ENCODE data around the gene PCDHGB6.
A peak's percentile ranks its signal among the peaks of the same experiment; 100 is the strongest.

The PCDHGB6 gene

DNA sequence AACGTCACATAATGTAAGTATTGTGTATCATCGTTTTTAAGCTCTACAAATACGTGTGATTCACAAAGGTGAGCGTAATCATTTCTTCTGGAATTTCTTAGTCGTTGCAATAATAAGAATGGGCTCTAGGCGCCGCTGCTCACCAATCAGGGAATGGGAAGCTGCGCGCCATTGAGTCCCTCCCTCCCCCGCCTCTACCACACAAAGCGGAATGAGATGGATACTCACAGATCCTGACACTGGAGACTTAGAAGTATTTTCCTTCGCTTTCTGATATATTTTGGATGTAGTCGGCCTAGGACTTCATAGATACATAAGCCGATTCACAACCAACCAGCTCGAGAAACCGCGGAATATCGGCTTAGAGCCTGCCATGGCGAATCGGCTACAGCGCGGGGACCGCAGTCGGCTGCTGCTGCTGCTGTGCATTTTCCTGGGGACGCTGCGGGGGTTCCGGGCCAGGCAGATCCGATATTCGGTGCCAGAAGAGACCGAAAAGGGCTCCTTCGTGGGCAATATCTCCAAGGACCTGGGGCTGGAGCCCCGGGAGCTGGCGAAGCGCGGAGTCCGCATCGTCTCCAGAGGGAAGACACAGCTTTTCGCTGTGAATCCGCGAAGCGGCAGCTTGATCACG lies 13.2 kb downstream of the PCDHGB6 start, which contains the start of gene PCDHGA11:
TSS of gene PCDHGA11 (plus strand) at position 197 of the 634 bp plus-strand sequence. CDS start at position 374, 177 bp downstream.
- POLR2A ChIA-PET: interaction anchor here (0.9 to 1.5 kb wide), 3 partner anchors 101 to 104 kb away, joined by 3 to 6 read pairs (median 4); partner anchors contain the start of gene TAF7
- peak within 1 kb of the TSS; percentile 67 for H3K4me3 ChIP-seq (ENCODE audit: low read depth, low read length)
- TF ChIP-seq ZNF837 (tag by site-specific recombination; IDR thresholded peaks at IDR 0.05) (no peak), ZNF621 (tag by site-specific recombination; IDR thresholded peaks at IDR 0.05) (no peak), ZNF184 (tag by site-specific recombination; IDR thresholded peaks at IDR 0.05) (peak; percentile 33; the same call in 1 of the 2 replicates), ZBTB17 (tag by site-specific recombination; IDR thresholded peaks at IDR 0.05) (peak; percentile 81), EGR2 (tag by site-specific recombination; IDR thresholded peaks at IDR 0.05; ENCODE audit: low read depth) (no peak), ZNF266 (tag by site-specific recombination; IDR thresholded peaks at IDR 0.05; ENCODE audit: low read depth) (peak; percentile 99), ZNF548 (tag by site-specific recombination; IDR thresholded peaks at IDR 0.05) (no peak), ZBTB7A (tag by site-specific recombination; IDR thresholded peaks at IDR 0.05; ENCODE audit: low read depth) (no peak), TCF7L2 (IDR thresholded peaks at IDR 0.05; ENCODE audit: borderline replicate concordance, low read depth, low read length) (no peak), BCL11B (tag by site-specific recombination; IDR thresholded peaks at IDR 0.05; ENCODE audit: low read depth) (no peak), ZNF596 (tag by site-specific recombination; IDR thresholded peaks at IDR 0.05) (no peak), ZNF530 (tag by site-specific recombination; IDR thresholded peaks at IDR 0.05; ENCODE audit: low read depth) (no peak), ZNF501 (tag by site-specific recombination; IDR thresholded peaks at IDR 0.05) (0 out of 2 replicates have a peak, but pooled peaks have one; percentile 20), ZNF585B (tag by site-specific recombination; IDR thresholded peaks at IDR 0.05) (no peak), ZNF416 (tag by site-specific recombination; IDR thresholded peaks at IDR 0.05) (no peak), ZFHX2 (tag by site-specific recombination; conservative IDR thresholded peaks at IDR 0.05) (no peak), ZNF529 (tag by site-specific recombination; IDR thresholded peaks at IDR 0.05; ENCODE audit: insufficient replicate concordance) (no peak), ZSCAN30 (tag by site-specific recombination; IDR thresholded peaks at IDR 0.05) (0 out of 2 replicates have a peak, but pooled peaks have one; percentile 22), ZNF776 (tag by site-specific recombination; IDR thresholded peaks at IDR 0.05; ENCODE audit: borderline replicate concordance) (no peak), ZNF777 (tag by site-specific recombination; IDR thresholded peaks at IDR 0.05; ENCODE audit: borderline replicate concordance) (no peak), KLF16 (tag by site-specific recombination; IDR thresholded peaks at IDR 0.05) (no peak), ZNF521 (tag by site-specific recombination; IDR thresholded peaks at IDR 0.05) (no peak), ZNF16 (tag by site-specific recombination; IDR thresholded peaks at IDR 0.05; ENCODE audit: low read depth) (no peak), MEIS1 (CRISPR knock-in tag; IDR thresholded peaks at IDR 0.05; ENCODE audit: borderline replicate concordance) (no peak), ZNF24 (tag by site-specific recombination; IDR thresholded peaks at IDR 0.05) (no peak), ZNF623 (tag by site-specific recombination; IDR thresholded peaks at IDR 0.05) (no peak)
- TF ChIP-seq, protein P1, sequence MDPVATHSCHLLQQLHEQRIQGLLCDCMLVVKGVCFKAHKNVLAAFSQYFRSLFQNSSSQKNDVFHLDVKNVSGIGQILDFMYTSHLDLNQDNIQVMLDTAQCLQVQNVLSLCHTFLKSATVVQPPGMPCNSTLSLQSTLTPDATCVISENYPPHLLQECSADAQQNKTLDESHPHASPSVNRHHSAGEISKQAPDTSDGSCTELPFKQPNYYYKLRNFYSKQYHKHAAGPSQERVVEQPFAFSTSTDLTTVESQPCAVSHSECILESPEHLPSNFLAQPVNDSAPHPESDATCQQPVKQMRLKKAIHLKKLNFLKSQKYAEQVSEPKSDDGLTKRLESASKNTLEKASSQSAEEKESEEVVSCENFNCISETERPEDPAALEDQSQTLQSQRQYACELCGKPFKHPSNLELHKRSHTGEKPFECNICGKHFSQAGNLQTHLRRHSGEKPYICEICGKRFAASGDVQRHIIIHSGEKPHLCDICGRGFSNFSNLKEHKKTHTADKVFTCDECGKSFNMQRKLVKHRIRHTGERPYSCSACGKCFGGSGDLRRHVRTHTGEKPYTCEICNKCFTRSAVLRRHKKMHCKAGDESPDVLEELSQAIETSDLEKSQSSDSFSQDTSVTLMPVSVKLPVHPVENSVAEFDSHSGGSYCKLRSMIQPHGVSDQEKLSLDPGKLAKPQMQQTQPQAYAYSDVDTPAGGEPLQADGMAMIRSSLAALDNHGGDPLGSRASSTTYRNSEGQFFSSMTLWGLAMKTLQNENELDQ (tag by site-specific recombination; IDR thresholded peaks at IDR 0.05; ENCODE audit: low read depth): no peak
- TF ChIP-seq, protein P2, sequence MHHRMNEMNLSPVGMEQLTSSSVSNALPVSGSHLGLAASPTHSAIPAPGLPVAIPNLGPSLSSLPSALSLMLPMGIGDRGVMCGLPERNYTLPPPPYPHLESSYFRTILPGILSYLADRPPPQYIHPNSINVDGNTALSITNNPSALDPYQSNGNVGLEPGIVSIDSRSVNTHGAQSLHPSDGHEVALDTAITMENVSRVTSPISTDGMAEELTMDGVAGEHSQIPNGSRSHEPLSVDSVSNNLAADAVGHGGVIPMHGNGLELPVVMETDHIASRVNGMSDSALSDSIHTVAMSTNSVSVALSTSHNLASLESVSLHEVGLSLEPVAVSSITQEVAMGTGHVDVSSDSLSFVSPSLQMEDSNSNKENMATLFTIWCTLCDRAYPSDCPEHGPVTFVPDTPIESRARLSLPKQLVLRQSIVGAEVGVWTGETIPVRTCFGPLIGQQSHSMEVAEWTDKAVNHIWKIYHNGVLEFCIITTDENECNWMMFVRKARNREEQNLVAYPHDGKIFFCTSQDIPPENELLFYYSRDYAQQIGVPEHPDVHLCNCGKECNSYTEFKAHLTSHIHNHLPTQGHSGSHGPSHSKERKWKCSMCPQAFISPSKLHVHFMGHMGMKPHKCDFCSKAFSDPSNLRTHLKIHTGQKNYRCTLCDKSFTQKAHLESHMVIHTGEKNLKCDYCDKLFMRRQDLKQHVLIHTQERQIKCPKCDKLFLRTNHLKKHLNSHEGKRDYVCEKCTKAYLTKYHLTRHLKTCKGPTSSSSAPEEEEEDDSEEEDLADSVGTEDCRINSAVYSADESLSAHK (tag by site-specific recombination; IDR thresholded peaks at IDR 0.05): no peak
- TF ChIP-seq, protein P3, sequence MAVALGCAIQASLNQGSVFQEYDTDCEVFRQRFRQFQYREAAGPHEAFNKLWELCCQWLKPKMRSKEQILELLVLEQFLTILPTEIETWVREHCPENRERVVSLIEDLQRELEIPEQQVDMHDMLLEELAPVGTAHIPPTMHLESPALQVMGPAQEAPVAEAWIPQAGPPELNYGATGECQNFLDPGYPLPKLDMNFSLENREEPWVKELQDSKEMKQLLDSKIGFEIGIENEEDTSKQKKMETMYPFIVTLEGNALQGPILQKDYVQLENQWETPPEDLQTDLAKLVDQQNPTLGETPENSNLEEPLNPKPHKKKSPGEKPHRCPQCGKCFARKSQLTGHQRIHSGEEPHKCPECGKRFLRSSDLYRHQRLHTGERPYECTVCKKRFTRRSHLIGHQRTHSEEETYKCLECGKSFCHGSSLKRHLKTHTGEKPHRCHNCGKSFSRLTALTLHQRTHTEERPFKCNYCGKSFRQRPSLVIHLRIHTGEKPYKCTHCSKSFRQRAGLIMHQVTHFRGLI (tag by site-specific recombination; IDR thresholded peaks at IDR 0.05): no peak
- TF ChIP-seq, protein P4, sequence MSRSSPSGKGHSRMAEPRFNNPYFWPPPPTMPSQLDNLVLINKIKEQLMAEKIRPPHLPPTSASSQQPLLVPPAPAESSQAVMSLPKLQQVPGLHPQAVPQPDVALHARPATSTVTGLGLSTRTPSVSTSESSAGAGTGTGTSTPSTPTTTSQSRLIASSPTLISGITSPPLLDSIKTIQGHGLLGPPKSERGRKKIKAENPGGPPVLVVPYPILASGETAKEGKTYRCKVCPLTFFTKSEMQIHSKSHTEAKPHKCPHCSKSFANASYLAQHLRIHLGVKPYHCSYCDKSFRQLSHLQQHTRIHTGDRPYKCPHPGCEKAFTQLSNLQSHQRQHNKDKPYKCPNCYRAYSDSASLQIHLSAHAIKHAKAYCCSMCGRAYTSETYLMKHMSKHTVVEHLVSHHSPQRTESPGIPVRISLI (tag by site-specific recombination; IDR thresholded peaks at IDR 0.05): no peak
- TF ChIP-seq, protein P5, sequence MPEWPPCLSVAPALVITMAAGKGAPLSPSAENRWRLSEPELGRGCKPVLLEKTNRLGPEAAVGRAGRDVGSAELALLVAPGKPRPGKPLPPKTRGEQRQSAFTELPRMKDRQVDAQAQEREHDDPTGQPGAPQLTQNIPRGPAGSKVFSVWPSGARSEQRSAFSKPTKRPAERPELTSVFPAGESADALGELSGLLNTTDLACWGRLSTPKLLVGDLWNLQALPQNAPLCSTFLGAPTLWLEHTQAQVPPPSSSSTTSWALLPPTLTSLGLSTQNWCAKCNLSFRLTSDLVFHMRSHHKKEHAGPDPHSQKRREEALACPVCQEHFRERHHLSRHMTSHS (tag by site-specific recombination; IDR thresholded peaks at IDR 0.05): no peak

More for the DNA sequence above, 13.2 kb downstream of the PCDHGB6 start, which contains the start of gene PCDHGA11:
- Histone ChIP-seq H3K36me3 (ENCODE audit: control insufficient read depth in 2 of 2, insufficient read depth in 1 of 2, low read length in 2 of 2) (no peaks in the 10 kb centered on the region), H3K9me3 (ENCODE audit: control insufficient read depth, insufficient read depth, low read depth, low read length) (no peaks in the 10 kb centered on the region; the same call in 1 of the 2 replicates), H3K27ac (ENCODE audit: extremely low read depth, low read depth, low read length) (no peak within 1 kb of the TSS), H3K4me1 (ENCODE audit: control insufficient read depth, insufficient read depth, low read length) (no peaks in the 10 kb centered on the region)
- CTCF ChIA-PET: interaction anchor here (0.6 to 7.0 kb wide), 65 partner anchors 9 to 335 kb away, joined by 3 to 160 read pairs (median 5); partner anchors contain the start of genes DIAPH1, PCDHB11, PCDHB14 and PCDHB15
